K562 (cell line): Measurements from ENCODE around the gene ABHD14A.

Experiments used
- EP300 ChIP-seq: IDR thresholded peaks from 2 replicates; pipeline ENCODE4 v1.6.1; 2012; ENCODE audit warnings: low read length, improper control_type of control experiment
- FOS ChIP-seq: IDR thresholded peaks from 3 replicates; pipeline ENCODE4 v1.6.1; 2011; ENCODE audit not compliant: insufficient read length; ENCODE audit errors: extremely low read depth
- FOXJ3 ChIP-seq: sonication (generic); formaldehyde crosslinking; IDR thresholded peaks from 2 replicates; pipeline ENCODE4 v1.4.0; 2020; ENCODE audit warnings: mild to moderate bottlenecking, missing genetic modification reagents
- L3MBTL2 ChIP-seq: fragments of 450-650 bp; IDR thresholded peaks from 2 replicates; pipeline ENCODE4 v1.6.1; 2016; ENCODE audit warnings: mild to moderate bottlenecking, moderate library complexity
- MAFF ChIP-seq: IDR thresholded peaks from 2 replicates; pipeline ENCODE4 v1.6.1; 2012; ENCODE audit warnings: low read length, improper control_type of control experiment
- NR3C1 ChIP-seq: sonication (generic); formaldehyde crosslinking; IDR thresholded peaks from 2 replicates; pipeline ENCODE4 v1.8.1; 2022; ENCODE audit warnings: missing genetic modification reagents
- ZFP36 ChIP-seq: fragments of 150-350 bp; IDR thresholded peaks from 2 replicates; pipeline ENCODE4 v1.6.1; 2018; ENCODE audit warnings: low read length, low read depth; ENCODE audit not compliant: partially characterized antibody
- TF ChIP-seq, protein P1 (sequence below), 3 experiments: IDR thresholded peaks in 2 of 3; conservative IDR thresholded peaks in 1 of 3; 2 replicates each; pipeline ENCODE4 v1.5.1; 2011 to 2012; ENCODE audit warnings: low read length in 3 of 3, mild to moderate bottlenecking in 3 of 3, control low read depth in 2 of 3, improper control_type of control experiment in 1 of 3, inconsistent platforms in 1 of 3, low read depth in 1 of 3, mixed read lengths in 1 of 3, moderate library complexity in 1 of 3; ENCODE audit not compliant: insufficient read depth in 2 of 3

DNA sequence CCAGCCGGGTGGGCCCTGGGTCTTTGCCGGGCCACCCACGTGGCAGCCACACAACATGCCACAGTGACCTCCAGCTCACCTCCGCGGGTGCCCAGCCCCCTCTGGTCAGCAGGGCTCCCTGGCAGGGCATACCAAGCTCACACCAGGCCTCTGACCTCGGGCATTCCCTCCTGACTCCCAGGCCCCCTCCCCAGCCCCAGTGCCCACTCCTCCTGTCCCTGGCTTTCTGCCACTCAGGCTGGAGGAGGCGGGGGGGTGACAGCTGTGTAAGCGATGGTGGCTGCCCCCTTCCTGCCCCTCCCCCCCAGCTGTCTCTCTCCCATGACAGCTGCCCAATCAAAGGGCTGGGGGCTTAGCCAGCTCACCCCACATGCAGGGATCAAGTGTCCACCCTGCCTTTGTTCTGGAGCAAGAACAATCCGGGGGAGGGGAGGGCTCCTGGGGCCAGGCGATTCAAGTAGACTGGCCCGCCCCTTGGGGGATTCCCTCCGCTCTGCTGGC lies 10.9 kb upstream of the ABHD14A start:
- TF ChIP-seq L3MBTL2 = no peak
- TF ChIP-seq ZFP36 = no peak
- no peak for TF ChIP-seq MAFF
- no peak for TF ChIP-seq FOS
- TF ChIP-seq EP300 = no peak
- TF ChIP-seq, protein P1, sequence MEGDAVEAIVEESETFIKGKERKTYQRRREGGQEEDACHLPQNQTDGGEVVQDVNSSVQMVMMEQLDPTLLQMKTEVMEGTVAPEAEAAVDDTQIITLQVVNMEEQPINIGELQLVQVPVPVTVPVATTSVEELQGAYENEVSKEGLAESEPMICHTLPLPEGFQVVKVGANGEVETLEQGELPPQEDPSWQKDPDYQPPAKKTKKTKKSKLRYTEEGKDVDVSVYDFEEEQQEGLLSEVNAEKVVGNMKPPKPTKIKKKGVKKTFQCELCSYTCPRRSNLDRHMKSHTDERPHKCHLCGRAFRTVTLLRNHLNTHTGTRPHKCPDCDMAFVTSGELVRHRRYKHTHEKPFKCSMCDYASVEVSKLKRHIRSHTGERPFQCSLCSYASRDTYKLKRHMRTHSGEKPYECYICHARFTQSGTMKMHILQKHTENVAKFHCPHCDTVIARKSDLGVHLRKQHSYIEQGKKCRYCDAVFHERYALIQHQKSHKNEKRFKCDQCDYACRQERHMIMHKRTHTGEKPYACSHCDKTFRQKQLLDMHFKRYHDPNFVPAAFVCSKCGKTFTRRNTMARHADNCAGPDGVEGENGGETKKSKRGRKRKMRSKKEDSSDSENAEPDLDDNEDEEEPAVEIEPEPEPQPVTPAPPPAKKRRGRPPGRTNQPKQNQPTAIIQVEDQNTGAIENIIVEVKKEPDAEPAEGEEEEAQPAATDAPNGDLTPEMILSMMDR (IDR thresholded peaks at IDR 0.05 in 2 of 3, conservative IDR thresholded peaks at IDR 0.05 in 1 of 3; ENCODE audit: insufficient read depth in 2 of 3, low read depth in 1 of 3, low read length in 3 of 3) = no peak
- TF ChIP-seq FOXJ3 (CRISPR knock-in tag) = no peak
- no peak for TF ChIP-seq NR3C1 (CRISPR knock-in tag)
